HT1080 (cell line): ENCODE results near the gene CCDC110. TPM values are rescaled to one million over a fixed set of nuclear protein-coding genes. Genes with fewer than 3 reads are reported as not detected.
"Not testable (repeated sequence)": the region's sequence is repeated elsewhere in the genome, so short reads cannot be mapped to it uniquely, and the experiment has no call there.

ENCODE experiments used
- DNase-seq: peaks from one replicate; pipeline ENCODE4 v3.0.0-alpha.2; 2015; ENCODE audit warnings: low read depth
- polyA plus RNA-seq, 2 experiments: library from polyadenylated mRNA; depleted of rRNA; stranded (reverse); fragments of >200 nt; gene quantifications; 2 replicates each; pipeline ENCODE4 v1.2.3, GENCODE V29; 2015
- total RNA-seq: library from RNA; depleted of rRNA; stranded (reverse); fragments of >200 nt; shearing (Covaris generic); gene quantifications from 2 replicates; pipeline ENCODE4 v1.2.3, GENCODE V29; 2014; rRNA removed

CCDC110 gene
- total RNA-seq: 0.37 TPM in 1 of 2 replicates, not detected in the other
- polyA plus RNA-seq (2015; cell fraction: cytosol; rRNA removed): 0.62 and 0.67 TPM in 2 replicates
- polyA plus RNA-seq (2015; cell fraction: nucleus; rRNA removed): 0.29 and 1.2 TPM in 2 replicates

GRCh38 chr4:185471235-185472102, at the start of gene CCDC110:
CCDC110 (minus strand) TSS chr4:185471733; CDS start chr4:185471683, 50 bp downstream.
- DNase-seq: peak; percentile 80

DNA sequence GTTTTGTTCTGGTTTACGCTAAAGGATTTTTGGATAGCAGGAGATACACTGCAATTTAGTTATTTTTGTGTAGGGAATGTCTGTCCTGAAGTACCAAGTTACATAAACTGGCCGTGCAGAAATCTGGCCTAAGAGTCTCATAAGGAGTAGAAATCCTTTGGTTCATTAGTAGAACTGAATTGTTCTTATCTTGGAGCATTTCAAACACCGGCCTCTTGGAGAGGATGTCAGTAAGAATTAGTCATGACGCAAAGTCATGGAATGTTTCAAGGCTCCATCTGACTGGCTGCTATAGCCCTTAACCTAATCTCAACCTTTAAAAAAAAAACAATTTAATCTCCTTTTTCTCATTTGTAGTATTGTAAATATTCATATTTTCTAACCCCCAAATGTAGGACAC, 48.6 kb upstream of the CCDC110 start:
- DNase-seq: peak; percentile 26

DNA sequence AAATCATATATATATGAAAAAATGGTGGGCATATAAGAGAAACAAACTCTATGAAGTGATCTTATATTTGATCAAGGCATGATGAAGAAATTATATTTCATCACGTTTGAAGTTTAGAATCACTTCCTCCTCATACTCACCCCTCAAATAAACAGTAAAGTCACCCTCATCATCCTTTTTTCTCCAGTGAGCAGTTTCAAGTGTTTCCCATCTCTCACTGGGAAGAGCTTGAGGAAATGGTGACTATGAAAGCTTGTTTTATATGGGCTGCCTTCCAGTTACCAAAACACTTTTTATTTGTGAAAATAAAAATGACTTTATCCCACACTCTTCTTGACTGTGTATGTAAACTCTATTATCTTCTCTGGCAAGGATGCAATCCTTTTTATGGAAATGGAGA, 47.0 kb upstream of the CCDC110 start:
- DNase-seq: no peak

DNA sequence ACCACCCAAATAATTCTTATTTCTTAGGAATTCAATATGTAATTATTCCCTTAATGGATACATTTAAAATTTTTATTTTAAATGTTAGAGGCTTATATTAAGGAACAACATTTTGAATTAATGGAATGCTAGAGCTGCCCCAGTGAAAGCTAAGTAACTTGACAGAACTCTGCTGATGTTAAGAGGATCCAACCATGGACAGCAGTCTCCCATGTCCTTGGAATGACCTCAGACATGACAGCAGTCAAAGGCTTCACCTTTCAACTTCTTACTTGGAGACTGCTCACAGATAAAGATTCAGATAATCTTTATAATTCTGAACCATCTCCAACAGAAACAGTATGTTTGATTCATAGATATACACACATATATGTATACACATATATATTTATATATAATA, 46.5 kb upstream of the CCDC110 start:
- DNase-seq: no peak

DNA sequence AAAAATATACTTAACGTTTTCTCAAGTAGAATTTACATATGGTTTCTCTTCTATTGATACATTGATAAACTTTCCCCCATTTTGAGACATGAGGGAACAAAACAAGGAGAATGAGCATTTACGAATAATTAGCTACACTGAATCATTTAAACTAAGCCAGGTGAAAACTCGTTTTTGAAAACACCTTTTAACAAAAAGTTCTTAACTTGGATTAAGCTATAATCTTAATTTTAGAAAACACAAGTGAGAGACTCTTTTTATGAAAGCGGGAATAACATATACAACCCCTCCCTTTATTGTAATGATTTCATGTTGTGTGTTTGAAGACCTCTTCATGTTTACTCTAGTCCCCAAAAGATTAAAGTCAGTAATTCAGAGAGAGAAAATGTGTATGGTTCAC, 43.7 kb upstream of the CCDC110 start:
- DNase-seq: no peak

DNA sequence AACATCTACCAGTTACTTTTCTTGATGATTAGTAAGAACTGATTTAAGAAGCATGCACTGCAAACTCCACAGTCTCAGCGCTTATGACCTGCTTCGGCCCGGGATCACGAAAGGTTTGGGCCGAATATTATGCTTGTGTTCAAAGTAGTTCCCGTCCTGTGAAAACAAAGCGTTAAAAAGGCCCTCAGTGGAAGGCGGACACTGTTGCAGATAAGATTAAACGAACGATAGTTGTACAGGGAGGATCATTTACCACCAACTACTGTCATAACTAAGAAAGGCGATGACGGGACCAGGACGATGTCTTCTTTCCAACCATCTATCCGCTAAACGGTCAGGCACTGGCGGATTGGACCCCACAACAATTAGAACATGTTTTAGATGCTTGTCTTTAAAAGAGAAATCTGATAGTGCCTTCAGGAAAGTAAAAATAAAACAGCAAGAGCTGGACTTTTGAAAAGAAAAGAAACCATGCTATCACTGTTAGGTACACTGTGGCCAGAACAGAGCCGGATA, 42.7 kb upstream of the CCDC110 start:
- DNase-seq: no peak

DNA sequence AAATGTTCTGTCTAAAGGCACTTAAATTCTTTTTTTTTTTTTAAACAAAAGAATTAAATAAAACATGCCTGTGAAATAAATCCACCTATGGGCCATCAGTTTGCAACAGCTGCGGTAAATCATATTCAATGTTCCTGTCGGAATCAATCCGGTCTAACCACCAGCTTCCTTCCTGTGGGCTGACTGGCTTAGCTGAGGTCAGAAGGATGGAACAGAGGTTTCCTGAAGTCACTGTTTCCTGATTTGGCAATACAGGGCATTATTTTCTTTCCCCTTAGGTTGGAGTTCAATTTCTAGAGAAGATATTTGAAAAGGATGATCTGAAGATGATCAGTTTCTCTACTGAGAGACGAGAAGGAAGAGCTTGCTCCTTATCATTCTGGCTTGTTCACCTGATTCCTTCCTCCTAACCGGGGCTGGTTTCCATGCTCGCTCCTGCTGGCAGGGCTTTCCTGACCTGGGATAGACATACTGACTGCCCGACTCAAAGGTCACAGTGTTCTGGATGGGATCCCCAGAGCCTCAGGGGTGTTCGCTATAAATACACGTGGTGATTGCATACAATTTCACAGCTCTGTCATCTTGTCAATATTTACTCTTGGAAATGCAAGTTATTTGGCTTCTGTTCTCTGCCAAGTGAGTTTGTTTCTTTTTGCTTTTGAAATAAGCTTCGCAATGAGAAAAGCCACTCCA, 42.1 kb upstream of the CCDC110 start:
- DNase-seq: peak; percentile 80

DNA sequence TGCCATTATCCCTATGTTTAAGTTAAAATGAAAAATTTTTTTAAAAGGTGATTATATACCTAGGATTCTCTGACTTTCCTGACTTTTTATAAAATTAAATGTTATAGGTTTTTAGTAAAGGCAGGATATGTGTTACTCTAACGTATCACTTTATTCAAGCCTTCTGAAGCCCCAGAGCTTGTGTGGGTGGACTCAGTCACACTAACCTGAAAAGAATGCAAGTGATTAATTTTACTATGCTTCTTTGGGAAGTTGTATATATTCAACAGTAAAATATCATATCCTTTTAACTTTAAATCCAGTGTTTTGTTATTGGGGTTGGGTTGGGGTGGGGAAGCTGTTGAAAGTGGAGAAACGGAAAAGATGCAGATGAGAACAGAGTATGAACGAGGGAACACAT, 41.0 kb upstream of the CCDC110 start:
- no peak for DNase-seq

DNA sequence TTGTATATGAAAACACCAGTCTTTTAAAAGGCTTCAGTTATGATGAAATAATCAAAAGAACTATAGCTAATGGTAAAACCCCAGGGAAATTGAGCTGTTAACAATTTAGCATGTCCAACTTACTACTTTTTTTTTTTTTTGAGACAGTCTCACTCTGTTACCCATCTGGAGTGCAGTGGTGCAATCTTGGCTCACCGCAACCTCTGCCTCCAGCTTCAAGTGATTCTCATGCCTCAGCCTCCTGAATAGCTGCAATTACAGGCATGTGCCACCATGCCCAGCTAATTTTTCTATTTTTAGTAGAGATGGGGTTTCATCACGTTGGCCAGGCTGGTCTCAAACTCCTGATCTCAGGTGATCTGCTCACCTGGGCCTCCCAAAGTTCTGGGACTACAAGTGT, 39.7 kb upstream of the CCDC110 start:
- DNase-seq: not testable (repeated sequence)

DNA sequence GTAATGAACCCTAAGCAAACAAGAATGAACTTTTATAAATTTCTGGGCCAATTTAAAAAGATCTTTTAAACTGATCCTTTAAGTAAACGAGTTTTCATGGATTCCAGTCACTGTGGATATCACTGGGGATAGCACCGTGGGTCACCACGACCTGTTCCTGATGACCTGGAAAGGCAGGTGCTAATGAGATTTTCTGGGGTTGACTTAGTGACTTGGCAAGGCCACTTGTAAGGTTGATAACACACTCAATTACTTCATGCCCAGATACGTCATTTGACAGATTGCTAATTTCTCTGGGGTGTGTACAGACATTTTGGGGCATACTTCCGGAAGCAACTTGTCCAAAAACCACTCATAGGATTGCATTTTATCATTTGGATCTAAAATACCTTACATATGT, 39.3 kb upstream of the CCDC110 start:
- no peak for DNase-seq

DNA sequence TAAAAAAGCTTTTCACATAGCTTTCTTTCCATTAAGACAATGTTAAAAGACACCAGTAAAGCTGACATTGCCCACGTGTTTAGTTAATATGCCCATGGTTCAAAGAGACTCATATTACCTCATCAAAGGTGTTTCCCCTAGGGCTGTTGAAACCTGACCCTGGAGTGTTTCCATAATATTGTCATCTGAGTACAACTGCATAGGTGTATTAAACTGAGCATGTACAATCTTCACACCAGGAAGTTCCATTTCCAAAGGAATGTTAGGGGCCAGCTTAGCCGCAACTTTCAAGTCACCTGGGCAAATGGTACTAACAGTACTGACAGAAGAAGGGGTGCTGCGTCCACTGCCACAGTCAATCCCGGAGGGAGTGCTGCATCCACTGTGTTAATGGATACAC, 36.6 kb upstream of the CCDC110 start:
- DNase-seq: no peak

DNA sequence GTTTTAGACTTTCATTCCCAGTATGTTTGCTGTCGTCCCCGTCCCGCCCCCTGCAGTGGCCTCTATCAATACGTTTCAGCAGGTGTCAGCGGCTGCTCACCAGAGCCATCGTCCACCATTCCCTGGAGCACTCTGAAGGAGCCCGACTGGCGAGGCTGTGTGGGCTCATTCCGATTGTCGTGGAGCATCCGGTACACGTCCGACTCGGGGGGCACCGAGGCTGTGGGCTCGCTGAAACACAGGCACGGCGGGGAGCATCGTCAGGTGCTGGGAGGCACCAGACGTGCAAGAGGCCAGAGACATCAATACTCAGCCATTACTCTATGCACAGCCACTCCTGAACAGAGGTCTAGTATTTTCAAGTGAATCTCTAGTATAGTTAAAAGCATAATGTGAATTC, 34.9 kb upstream of the CCDC110 start:
- no peak for DNase-seq

DNA sequence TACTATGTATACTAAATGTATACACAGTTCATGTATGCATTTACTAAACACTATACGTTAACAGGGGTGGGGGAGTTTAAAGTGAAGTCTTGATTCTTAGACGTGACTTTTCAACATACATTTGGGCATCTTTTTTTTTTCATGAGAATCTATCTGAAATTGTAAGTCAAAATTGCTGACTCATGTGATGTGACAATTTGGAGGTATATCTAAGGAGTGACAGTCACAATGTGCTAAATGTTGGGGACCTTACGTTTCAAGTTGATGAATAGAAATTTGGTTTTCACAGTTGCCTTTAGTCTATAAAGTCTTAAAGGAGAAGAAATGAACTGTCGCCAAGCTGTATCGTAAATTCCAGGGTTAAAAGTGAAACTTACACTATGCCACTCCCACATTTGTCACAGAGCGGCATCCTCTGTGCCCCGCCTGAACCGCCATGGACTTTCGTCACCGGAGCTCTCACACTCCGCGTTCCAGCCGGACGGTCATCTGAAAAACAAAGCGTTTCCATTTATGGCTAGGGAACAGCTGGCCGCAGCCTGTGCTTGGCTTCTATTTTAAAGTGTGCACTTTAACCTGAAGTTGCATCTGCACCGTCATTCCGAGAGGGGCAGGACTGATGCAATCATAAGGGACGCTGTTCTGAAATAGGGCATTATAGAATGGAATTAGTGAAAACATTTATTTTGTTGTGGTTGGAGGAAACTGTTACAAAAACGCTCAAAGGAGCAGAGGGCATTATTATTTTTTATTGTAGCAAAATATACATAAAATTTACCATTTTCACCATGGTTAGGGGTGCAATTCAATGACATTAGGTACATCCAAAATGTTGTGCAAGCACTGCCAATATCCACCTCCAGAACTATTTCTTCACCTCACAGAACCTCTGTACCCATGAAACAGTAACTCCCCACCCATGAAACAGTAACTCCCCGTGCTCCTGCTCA, 32.8 kb upstream of the CCDC110 start:
- DNase-seq: no peak

- no peak for DNase-seq
Observed at GRCh38 chr4:185502386-185502785, 30.9 kb upstream of the CCDC110 start.

- no peak for DNase-seq
Observed at GRCh38 chr4:185500576-185500975, 29.0 kb upstream of the CCDC110 start.

- no peak for DNase-seq
Observed at GRCh38 chr4:185500035-185500434, 28.5 kb upstream of the CCDC110 start.

DNA sequence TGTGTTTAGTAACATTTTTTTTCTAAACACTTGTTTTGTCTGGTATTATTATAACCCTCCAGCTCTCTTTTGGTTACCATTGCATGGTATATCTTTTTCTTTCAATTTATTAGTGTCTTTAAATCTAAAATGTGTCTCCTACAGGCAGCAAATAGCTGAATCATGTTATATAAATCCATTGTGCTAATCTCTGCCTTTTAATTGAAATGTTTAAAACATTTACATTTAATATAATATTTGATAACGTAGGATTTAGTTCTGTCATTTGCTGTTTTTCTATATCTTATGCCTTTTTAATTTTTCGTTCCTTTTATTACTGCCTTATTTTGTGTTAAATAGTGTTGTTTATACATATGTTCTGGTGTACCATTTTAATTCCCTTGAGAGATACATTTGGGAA, 17.1 kb upstream of the CCDC110 start:
- DNase-seq: no peak

GRCh38 chr4:185481401-185481800, 9.9 kb upstream of the CCDC110 start:
- DNase-seq: no peak

DNA sequence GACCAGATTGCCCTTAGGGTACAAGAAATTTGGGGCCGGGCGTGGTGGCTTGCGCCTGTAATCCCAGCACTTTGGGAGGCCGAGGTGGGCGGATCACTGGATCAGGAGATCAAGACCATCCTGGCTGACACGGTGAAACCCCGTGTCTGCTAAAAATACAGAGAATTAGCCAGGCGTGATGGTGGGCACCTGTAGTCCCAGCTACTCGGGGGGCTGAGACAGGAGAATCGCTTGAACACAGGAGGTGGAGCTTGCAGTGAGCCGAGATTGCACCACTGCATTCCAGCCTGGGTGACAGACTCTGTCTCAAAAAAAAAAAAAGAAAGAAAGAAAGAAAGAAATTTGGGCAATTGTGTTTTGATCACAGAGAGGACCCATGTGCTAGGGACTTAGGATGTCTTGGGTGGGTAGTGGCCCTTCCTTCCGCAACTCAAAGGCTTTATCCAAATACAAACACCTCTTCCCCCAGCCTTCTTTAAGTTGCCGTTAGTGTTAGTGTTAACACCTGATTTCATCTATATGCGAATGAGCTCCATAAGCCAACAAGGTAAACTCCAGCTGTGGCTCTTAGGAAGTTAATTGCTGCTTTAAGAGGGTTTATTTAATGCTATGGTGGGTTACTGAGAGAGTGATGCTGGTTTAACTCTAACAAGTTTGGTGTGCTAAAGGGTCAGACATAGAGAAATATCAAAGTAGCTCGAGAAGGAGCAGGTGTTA, 8.6 kb upstream of the CCDC110 start:
- DNase-seq: no peak

GRCh38 chr4:185479507-185479971, 8.0 kb upstream of the CCDC110 start:
- DNase-seq: no peak
